Bone marrow (tissue), 2 donors: ENCODE results near the gene ALCAM.
A peak's percentile ranks its signal among the peaks of the same experiment; 100 is the strongest.

Experiments
- DNase-seq, 2 donors: peaks; one replicate each; lab custom pipeline; 2025; lab: John Stamatoyannopoulos, UW

The ALCAM gene

DNA sequence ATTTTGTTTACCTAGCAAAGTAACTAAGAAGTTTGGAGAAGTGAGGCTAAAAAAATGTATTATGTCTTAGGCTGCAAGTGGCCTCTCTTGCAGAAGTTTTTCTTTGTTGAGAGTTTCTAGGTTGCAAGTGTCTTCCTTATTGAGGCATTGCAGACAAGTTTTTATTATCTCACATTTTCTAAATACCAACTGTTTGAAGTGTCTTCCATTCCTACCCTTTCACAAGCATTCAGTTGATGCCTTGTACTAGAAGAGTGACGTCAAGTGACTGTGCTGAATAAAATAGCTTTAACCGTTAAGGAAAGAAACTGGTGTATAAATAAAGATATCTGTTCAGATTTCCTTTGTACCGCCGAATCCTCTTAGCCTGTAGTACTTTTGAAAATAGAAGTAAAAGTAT, 123.3 kb downstream of the ALCAM start:
- no peak for DNase-seq

DNA sequence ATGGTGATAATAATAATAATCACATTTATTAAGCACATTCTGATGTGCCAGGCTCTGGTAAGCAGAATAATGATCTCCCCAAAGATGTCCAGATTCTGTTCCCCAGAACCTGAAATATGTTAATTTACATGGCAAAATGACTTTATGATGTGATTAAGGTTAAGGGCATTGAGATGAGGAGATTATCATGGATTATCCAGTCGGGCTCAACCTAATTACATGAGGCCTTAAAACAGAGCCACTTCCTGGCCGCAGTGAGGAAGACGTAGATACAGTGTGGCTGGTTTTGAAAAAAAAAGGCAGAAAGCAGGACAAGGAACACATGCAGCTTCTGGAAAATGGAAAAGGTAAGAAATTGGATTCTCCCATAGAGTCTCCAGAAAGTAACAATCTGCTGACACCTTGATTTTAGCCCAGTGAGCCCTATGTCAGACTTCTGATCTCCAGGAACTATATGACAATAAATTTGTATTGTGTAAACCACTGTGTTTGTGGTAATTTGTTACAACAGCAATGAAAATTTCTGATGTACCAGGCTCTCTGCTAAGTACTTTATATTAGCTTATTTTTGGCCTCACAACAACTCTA, 126.7 kb downstream of the ALCAM start:
- DNase-seq, result no peak

DNA sequence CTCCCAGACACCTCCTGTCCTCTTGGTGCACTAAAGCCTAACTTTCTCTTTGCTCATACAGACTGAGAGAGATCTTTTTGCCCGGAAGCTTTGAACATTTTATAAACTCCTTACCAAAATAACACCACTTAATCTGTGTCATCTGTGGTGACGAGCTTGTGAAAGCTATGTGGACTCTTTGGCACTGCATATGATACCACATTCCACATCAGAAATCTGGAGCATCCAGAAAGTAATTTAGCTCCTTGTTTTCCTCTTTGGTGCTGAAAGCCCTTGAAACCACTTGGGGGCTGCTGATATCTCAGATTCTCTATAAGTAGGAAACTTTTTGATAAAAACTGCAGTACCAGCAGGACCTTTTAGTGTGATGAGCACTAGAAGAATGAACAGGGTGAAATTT, 128.3 kb downstream of the ALCAM start:
- DNase-seq, result no peak

DNA sequence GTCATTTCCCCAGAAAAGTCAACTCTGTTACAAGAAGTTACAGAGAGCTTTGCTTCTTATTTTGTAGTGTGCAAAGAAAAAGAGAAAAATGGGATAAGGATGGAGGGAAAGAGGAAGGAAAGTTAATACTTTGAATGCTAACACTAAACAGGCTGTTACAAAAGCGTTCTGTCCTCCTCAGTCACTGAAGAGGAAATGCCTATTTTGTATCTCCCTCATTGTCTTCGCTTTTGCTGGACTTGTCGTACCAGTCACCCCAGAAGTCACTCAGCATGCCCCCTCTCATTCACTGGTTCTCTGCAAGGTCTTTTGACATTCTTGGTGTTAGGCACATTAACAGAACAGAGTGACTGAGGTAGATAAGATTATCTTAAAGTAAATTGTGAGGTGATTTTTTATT, 129.6 kb downstream of the ALCAM start:
- DNase-seq, result no peak

DNA sequence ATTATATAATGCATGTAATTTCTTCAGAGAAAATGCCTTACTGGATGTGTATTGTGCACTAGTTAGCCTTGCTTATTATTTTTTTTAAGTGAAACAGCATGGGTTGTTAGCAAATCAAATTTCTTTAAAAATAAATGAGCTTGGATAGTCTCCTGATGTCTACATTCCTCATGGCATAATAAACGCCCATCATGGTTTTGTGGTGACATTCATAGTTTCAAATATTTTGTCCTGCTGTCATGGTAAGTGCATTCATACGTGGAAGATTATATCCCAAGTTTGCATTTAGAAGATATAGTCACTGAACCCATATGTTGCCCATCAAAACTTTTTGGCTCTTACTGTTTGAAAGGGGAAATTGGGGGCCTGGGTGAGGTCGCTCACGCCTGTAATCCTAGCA, 130.7 kb downstream of the ALCAM start:
- DNase-seq, result no peak

DNA sequence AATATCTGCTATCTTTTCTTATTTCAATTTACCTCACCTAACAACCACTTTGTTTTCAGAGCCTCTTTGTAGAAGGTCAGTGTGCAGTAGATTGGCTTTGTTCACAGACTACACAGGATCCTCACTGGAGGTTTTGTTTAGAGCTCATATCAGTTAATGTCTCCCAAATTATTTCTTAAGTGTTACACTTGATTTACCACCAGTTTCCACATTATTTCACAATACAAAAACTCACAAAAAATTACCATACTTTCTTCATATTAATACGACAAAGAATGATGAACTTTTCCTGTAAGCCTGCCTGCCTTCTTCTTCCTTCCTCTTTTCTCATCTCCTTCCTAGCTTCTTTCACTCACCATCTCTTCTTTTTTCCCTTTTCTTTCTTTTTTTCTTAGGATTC, 133.3 kb downstream of the ALCAM start:
- no peak for DNase-seq

DNA sequence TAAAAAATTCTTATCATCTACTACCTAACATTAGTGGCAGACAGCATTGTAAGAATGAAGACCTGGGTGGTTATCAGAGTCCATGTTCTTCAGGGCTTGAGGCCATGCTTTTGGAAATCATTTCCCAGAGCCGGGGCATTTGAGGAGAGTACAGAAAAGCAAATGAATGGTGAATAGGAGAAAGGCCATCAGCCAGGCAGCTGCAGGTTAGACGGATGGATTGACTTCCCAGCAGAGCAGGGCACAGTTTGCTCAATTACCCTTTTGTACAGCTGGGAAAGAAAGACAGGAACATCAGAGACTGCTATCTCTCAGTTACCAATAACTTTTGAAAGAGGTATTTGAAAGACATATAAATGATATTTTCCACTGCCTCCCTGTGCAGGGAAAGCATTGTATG, 135.6 kb downstream of the ALCAM start:
- no peak for DNase-seq

DNA sequence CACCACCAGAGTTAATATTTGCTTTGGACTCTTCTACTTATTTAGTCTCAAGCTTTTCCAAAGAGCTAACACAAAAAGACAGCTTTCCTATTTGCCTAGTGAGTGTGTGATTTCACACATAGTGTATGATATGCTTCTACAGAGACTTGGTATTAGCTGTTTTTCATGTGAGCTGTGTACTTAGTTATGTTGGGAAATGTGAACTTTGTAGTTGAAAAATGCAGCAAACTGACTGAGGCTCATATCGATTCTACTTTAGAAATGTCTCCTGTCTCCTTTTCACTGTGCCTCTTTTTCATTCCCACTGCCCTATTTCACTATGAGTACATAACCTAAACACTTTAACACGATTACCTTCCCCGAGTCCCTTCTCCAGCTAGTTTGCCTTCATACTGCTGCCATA, 136.5 kb downstream of the ALCAM start:
- DNase-seq, result no peak

DNA sequence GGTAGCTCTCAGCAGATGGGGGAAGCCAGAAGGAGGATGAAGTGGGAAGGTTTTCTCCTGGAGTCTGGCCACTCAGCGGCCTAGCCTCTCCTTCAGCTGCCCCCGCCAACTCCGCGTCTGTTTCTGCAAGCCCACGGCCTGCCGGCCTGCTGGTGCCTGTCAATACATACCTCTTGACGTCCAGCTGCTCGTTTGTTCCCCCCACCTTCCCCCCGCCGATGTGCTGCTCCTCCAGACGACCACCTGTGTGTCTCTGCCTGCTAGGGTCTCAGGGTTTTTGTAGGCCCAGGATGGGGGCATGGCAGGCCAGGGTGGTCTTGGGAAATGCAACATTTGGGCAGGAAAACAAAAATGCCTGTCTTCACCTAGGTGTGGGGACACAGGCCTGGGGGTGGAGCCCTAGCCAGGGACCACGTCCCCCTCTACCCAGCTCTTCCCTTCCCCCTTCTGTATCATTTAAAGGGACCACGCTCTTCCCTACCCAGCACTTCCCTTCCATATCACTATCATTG, 137.8 kb downstream of the ALCAM start:
- DNase-seq, result no peak

DNA sequence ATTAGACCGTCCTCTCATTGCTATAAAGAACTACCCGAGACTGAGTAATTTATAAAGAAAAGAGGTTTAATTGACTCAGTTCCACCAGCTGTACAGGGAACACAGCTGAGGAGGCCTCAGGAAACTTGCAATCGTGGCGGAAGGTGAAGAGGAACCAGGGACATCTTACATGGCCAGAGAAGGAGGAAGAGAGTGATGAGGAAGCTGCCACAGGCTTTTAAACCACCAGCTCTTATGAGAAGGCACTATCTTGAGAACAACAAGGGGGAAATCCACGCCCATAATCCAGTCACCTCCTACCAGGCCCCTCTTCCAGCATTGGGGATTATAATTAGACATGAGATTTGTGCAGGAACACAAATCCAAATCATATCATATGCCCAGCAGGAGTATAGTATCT, 138.5 kb downstream of the ALCAM start:
- peak in 1 of 2 donors; percentile 42 for DNase-seq

DNA sequence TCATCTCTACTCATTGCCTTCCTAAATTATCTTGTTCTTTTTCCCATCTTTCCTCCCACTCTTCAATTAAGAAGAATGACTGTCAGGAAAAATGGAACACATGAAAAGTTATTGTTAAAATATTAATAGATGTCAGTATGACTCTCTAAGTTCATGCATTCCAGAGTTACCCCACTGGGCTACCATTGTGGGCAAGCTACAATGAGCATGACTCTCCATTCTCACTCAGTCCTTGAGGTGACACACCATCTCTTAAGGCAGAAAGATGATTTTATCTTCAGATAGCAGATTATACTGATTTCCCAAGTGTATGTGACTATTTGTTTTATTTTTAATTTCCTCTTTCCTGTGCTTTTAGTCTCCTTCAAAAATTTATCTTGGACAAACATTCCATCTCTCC, 144.3 kb downstream of the ALCAM start:
- DNase-seq, result no peak

DNA sequence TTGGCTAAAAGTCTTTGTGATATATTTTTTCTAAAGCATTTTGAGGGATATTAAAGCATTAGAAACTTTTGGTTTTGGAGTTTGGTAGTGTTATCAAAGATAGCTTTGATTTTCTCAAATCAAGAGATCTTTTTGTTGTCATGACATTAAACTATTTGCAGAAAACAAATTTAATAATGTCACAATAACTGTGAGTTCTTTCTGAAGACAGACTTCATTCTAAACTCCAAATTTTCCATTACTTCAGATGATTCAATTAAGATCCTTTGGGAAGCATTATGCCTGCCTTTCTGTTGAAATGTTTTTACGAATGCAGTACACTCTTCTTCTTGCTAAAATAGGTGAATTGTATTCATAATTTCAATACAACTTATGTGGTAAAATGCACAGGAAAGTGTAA, 145.4 kb downstream of the ALCAM start:
- DNase-seq, result no peak

DNA sequence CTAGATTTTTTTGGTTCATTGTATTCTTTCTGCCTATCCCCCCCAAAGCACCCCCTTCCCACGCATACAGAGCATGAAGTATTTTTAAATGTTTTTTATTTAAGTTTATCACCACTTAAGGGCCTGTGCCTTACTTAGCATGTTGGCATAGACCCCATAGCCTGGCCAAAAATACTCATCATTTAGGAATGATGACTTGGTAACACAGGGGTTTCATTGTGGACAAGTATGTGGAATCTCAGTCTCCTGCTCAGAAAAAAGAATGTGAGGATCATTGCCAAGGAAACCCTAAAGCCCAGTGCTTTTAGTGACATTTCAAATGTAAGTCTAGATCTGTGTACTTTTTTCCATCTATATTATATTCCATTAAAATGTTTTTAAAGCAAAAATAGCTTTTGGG, 146.3 kb downstream of the ALCAM start:
- DNase-seq, result no peak

DNA sequence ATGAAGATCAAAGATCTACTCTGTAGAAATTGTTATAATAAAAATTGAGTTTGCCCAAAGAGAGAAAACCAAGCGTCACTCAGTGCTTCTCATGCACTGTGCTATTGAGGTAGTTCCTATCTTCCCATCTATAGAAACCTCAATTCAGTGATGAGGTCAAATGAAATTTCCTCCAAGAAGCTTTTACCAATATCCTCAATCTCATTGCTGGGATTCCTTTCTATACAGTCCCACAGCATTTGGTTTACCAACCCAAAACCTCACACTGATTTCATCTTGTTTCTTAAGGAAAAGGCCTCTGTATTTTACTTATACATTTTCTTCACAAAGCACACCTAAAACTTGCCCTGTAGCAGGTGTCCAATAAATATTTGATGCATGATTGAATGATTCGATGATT, 147.2 kb downstream of the ALCAM start:
- DNase-seq, result no peak

DNA sequence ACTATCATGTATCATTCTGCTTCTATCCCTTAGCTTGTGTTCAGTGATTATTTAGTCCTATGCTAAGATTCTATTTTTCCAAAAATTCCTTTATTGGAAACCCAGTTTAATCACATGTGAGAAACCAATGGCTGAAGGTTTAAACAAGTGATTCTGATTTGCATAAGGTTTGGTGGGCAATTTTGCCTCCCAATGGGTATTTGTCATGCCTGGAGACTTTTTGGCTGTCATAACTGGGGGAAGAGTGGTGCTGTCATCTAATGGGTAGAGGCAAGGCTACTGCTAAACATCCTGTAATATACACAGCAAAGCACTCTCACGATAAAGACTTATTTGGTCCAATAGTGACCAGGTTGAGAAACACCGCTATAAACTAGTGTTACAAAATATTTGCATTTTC, 148.7 kb downstream of the ALCAM start:
- no peak for DNase-seq

DNA sequence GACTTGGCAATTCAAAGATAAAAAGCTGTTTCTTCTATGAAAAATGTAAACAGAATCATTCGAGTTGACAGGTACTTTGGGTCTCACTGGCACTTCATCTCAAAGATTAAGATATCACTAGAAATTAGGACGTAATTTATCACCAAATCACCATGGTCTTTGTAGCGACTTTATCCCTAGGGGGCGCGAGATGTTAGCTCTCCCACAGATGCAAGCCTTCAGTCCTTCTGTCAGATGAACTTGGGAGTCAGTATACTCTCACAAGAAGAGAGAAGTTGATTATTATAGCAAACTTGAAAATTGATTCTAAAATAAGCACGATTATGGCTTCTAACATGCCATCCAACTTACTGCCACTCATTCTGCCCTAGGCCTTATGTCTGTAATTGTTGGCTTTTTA, 150.3 kb downstream of the ALCAM start:
- no peak for DNase-seq

DNA sequence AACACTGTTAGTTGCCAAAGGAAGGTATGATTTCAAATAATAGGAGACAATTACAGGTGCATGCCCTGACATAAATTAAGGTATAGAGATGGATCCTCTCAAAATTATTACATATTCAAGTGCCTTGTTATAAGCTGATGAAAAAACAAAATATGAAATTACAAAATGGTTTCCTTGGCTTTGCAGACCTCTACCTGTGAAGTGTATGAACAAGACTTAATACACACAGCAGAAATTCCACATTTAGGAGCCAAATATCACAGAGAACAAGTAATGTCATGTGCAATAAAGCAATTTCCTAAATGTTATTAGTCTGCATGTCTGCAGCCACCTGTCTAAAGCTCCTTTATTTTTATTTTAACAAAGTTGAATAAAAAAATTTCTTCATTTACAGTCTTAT, 151.5 kb downstream of the ALCAM start:
- DNase-seq, result no peak

DNA sequence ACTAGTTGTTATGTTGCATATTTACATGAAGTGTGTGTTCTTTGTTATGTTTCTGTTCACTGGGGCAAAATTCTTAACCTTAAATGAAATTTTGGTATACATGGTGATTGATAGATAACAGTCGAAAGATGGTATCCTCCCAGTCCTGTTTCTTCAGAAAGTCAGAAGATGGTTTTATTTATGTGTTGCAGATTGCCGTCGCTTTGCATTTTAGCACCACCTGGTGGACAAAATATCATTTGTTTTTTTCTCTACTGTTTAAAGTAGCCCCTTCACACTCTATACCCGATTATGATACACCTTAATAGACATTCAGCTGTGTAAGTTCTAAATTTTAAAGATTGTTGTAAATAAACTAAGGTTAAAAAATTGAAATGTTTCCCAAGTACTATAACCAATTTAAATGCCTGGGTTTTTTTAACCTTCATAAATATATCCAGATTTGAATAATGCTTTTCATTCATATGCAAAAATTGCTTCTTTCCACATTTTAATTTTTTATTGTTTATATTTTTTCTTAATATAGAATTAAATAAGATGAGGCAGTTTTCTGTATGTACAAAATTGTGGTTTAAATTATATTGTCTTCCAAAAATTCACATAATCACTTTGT, 152.2 kb downstream of the ALCAM start:
- peak in 1 of 2 donors; percentile 53 for DNase-seq

DNA sequence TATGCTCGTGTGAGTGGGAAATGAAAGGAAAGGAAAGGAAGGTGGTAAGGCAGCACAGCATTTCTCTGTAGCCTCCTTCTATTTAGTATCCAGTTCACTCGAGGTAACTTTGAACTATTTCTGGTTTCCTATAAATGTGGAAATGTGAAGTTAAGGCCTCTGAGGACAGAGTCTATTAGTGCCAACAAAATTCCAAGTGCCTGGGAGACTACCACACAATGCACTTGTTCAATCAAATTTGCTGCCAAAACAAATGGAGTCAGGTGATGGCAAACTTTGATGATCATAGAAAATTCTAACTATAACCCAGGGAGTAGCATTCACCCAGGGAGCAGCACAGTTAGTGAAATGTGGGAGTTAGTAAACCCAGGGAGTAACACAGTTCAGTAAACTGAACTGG, 155.1 kb downstream of the ALCAM start:
- DNase-seq, result no peak

DNA sequence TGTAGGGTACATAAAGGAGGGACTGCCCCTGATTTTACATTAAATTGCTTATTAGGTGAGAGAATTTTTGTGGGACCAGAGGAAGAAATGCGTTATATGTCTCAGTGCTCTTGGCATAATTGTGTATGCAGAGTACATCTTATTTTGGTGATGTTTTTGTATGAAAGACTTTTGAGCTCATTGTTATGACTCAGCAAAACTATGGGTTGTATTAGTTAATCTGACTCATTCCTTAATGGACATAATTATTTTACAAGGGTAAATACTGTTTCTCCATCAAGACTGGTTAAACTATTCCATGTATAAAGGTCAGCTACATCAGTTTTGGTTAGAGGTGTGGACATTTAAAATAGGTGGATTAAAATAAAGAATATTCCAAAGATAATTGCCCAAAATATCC, 156.8 kb downstream of the ALCAM start:
- DNase-seq, result no peak

DNA sequence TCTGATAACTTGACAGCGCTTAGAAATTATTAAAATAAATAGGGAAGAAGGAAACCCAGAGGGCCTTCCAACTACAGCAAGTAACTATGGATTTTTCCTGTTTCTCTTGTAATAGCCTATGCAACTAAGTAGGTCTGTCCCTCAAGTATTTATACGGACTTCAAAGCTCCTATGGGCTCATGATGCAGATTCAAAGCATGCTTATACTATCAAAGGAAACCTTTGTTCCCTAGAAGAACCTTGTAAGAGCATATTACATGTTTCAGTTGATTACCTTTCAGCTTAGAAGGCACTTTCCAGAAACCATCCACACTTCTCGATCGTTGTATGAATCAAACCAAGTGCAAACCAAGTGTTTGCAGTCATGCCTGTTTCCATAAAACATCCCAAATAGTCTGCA, 158.8 kb downstream of the ALCAM start:
- no peak for DNase-seq

DNA sequence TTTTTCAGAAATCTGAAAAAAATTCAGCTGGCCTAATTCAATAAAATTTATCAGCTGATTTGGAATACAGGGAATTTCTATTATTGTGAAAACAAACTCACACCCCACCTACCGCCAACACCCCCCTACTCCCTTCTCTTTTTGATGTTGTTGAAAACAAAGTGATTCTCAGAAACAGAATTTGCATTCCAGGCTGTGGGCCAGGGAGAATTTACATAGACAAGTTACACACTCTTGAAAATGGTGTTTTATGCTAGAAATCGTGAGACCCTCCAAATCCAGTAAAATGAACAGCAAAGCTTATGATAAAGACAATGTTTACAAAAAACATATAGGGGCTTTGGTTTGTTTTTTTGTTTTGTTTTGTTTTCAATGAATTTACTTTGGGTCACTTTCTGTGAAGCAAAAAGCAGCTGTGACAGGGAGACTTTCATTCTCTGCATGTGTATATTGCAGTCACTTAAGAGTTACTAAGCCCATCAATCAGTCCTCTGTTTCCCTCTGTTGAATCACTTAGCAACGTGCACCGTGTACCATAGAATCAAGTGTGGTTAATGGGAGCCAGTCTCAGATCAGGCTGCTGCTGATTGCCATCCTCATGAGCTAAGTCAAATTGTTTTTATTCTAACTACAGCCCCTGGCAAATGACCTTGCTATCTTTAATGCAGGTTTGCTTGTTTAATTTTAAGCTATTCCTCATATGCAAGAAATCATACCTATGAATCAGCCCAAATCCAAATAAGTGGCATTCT, 159.8 kb downstream of the ALCAM start:
- no peak for DNase-seq

DNA sequence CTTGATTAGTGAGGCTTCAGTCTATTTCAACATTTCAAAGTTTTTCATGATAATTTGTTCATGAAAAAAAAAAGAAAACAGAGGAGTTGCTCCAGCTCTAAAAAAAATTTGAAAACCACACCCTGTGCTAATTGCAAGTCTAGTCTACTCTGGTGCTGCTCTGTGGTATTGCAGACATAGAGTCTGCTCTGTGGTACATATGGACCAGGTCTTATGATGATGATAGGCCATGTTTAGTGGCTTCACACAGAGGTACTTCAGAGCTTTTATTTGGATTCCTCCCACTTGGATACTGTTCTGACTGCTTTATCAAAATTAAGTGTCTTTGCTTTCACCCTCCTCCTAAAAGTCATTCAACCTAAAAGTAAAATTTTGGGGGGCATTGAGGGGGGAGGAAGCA, 160.8 kb downstream of the ALCAM start:
- DNase-seq, result no peak

DNA sequence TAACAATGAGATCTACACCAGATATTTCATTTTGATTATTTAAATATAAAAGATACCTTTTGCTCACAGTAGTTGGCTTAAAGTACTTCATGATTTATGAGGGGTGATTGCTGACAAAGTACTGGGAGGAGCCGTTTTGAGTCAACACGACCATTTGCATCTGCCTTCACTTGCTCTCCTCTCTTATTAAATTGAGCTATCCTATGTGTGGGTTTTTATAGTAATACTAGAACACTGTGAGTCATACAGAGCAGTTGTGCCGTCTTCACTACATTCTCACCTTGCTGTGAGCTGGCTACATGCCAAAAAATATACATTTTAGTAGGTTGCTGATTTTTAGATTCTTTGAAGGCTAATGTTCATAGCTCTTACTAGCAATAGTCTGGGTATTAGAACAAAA, 161.2 kb downstream of the ALCAM start:
- no peak for DNase-seq
